ENCODE measurements around the gene ERF.
A peak's percentile ranks its signal among the peaks of the same experiment; 100 is the strongest.
"Not testable (repeated sequence)": the region's sequence is repeated elsewhere in the genome, so short reads cannot be mapped to it uniquely, and the experiment has no call there.

The ERF gene

DNA sequence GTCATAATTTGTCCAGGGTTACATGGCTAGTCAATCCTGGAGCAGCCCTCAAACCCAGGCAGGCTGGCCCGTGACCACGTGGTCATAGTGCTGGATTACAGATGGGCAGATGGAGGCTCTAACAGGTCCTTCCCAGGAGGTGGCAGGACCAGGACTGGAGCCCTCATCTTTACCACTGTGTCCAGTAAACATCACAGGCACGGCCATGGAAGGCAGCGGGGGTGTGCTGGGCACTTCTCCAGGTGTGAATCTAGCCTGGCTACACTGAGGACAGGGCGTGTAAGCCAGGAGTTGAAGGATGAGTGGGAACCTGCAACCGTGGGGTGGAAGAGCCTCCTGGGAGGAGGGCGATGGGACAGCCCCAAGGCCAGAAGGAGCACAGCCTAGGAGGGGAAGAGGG is 20.2 kb upstream of the ERF start:
- DNase-seq (ENCODE audit: low spot score), result no peak

DNA sequence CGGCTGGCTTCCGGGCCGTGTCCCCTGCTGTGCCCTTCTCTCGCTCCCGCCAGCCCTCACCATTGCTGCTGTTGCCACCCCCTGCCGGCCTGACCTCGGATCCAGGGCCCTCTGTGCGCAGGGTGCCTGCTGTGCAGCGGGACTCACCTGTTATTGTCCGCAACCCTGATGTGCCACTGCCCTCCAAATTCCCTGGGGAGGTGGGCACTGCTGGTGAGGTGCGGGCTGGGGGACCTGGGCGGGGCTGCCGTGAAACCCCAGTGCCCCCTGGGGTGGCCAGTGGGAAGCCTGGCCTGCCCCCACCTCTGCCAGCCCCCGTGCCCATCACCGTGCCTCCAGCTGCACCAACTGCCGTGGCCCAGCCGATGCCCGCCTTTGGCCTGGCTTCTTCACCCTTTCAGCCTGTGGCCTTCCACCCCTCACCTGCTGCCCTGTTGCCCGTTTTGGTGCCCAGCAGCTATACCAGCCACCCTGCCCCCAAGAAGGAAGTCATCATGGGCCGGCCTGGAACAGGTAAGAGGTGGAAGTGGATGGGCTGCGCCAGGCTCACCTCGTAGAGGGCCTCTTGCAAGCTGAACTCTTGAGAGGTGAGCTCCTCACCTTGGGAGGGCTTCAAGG is 19.2 kb upstream of the ERF start:
- DNase-seq (ENCODE audit: low spot score), result no peak

DNA sequence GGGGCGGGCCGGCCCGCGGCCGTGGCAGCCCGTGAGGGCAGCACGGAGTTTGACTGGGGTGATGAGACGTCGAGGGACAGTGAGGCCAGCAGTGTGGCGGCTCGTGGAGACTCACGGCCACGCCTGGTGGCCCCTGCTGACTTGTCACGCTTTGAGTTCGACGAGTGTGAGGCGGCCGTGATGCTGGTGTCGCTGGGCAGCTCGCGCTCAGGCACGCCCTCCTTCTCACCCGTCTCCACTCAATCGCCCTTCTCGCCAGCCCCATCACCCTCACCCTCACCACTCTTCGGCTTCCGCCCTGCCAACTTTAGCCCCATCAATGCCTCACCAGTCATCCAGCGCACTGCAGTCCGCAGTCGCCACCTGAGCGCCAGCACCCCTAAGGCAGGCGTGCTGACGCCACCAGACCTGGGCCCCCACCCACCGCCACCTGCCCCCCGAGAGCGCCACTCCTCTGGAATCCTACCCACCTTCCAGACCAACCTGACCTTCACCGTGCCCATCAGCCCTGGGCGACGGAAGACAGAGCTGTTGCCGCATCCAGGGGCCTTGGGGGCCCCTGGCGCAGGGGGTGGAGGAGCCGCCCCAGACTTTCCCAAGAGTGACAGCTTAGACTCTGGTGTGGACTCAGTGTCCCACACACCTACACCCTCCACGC is 18.6 kb upstream of the ERF start:
- no peak for DNase-seq (ENCODE audit: low spot score)

DNA sequence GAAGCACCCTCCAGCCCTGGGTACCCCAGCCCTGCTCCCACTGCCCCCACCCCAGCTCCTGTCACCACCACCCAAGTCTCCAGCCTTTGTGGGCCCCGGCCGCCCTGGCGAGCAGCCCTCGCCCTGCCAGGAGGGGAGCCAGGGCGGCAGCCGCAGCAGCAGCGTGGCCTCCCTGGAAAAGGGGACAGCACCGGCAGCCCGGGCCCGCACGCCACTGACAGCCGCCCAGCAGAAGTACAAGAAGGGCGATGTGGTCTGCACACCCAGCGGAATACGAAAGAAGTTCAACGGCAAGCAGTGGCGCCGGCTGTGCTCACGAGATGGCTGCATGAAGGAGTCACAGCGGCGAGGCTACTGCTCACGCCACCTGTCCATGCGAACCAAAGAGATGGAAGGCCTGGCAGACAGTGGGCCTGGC is 18.1 kb upstream of the ERF start:
- DNase-seq (ENCODE audit: low spot score), result no peak

DNA sequence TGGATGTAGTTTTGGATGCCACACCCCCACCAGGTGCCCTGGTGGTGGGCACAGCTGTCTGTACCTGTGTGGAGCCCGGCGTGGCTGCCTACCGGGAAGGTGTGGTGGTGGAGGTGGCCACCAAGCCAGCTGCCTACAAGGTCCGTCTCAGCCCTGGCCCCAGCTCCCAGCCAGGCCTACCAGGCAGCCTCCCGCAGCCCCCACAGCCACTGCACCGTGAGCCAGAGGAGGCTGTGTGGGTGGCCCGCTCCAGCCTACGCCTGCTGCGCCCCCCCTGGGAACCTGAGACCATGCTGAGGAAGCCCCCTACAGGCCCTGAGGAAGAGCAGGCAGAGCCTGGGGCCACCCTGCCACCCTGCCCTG is 17.6 kb upstream of the ERF start:
- no peak for DNase-seq (ENCODE audit: low spot score)

DNA sequence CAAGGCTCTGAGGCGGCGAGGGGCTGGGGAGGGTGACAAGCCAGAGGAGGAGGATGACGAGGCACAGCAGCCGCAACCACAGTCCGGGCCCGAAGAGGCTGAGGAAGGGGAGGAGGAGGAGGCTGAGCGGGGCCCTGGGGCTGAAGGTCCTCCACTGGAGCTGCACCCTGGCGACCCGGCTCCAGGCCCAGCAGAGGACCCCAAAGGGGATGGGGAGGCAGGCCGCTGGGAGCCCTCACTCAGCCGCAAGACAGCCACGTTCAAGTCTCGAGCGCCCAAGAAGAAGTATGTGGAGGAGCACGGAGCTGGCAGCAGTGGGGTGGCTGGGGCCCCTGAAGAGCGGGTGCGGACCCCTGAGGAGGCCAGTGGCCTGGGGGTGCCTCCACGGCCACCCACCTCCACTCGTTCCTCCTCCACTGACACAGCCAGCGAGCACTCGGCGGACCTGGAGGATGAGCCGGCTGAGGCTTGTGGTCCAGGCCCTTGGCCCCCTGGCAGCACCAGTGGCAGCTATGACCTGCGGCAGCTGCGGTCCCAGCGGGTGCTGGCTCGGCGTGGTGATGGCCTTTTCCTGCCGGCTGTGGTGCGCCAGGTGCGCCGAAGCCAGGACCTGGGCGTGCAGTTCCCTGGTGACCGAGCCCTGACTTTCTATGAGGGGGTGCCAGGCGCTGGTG is 17.1 kb upstream of the ERF start:
- DNase-seq (ENCODE audit: low spot score), result no peak

DNA sequence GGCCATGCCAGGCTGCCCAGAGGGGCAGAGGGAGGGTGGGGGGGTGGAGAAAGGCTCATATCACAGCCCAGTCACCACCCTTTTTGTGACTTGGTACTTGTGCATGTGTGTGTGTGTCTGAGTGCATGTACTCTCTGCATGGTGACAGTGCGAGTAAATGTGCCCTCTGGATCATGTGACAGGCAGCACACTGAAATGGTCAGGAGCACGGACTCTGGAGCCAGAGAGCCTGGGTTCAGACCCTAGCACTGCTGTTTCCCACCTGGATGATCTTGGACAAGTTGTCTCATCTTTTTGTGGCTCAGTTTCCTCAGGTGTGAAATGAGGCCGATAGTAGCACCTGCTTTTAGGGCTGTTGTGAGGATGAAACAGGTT is 16.1 kb upstream of the ERF start:
- DNase-seq (ENCODE audit: low spot score), result no peak

DNA sequence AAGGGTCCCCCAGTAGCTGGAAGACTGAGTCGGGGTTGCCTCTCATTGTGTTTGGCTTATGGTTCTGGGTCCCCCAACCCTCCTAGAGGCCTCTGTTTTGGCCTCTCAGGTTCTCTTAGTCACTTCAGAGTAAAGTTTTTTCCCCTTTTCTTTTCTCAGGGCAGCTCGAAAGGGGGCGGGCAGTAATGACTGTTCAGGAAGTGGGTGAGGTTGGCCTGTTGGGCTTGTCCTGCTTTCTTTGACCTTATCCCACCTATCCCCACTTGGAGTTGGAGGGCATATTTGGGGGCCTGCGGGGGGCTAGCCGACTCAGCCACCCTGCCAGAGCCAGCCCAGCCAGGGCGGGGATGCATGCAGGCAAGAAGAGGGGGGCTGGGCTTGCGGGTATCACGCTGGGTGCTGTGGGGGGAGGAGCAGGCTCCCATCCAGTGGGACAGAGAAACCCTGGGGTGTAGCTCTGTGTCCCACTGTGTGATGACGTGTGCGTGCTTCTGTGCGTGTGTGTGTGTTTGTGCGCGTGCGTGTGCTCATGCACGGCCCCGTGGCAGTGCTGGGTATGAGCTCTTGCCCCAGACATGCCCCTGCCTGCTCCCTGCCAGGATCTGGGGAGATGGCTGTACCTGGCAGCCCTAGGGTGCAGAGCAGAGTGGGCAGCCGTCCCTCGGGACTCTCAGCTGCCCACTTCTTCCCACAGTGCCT is 15.6 kb upstream of the ERF start:
- no peak for DNase-seq (ENCODE audit: low spot score)

DNA sequence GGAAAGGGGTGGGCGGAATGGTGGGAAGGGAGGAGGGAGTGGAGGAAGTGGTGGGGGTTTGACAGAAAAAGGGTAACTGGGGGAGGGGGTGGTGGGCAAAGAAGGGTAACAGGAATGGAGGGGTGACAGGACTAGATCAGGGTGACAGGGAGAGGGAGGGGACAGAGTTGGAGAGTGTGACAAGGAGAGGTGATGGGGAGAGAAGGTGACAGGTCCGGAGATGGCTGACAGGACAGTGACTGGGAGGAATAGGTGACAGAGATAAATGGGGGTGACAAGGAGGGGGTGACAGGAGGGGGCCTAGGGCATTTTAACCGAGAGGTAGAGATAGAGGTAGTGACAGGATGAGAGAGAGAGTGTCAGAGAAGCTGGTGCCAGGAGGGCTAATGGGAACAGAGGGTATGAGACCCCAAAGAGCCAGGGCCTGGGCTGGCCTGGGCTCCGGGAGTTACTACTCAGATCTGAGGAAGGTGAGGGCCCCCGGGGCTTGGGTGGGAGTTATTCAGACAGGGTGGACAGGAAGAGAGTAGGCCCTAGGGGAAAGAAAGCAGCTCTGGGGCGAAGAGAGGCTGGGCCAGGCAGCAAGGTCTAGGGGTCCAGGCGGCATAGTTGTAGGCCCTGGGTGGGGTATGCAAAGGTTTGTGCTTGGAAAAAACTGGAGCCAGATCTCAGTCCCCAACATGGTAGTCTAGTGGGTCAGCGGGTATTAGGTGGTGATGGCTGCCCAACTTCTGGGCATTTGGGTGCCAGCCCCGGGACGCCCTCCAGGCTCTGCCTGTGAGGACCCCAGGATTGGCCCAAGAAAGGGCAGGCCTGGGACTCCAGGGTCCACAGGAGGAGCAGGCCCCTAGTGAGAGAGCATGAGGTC is 14.8 kb upstream of the ERF start:
- no peak for DNase-seq (ENCODE audit: low spot score)

DNA sequence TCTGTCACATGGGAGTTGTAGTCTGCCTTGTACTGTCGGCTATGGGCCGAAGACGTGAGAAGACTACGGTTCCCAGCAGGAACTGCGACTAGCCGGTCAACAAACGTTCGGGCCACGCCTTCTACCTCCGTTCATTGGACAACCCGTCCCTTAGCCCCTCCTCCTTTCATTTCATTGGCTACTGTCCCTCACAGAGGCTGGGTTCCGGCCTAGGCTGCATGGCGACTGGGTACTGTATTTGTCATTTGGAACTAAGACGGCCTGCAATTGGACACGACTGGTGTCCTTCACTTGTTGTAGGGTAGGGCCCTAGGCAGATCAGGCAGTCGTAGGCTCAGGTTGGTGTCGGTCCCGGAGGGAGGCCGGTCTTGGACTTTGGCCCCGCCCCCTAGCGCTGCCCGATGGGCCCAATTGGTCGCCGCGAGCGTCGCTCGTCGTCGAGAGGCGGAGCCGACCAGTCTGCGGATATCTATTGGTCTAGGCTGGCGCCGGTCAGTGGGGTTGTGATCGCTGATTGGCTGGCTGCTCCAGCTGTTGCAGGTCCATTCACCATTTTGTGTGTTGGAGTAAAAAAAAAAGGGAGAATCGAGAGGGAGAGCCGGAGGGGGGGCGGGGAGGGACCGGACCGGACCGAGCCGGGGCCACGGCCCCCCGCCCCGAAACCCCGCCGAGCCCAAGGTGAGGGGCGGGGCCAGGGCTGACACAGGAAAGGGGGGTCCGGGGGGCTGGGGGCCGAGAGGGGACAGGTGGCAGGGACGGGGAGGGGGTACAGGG is 14.0 kb upstream of the ERF start, which contains the start of gene CIC:
Gene CIC (plus strand): TSS at position 549 of the 774 bp plus-strand sequence. CDS start 2,532 bp downstream, outside the sequence.
- peak; percentile 99 for DNase-seq (ENCODE audit: low spot score)

DNA sequence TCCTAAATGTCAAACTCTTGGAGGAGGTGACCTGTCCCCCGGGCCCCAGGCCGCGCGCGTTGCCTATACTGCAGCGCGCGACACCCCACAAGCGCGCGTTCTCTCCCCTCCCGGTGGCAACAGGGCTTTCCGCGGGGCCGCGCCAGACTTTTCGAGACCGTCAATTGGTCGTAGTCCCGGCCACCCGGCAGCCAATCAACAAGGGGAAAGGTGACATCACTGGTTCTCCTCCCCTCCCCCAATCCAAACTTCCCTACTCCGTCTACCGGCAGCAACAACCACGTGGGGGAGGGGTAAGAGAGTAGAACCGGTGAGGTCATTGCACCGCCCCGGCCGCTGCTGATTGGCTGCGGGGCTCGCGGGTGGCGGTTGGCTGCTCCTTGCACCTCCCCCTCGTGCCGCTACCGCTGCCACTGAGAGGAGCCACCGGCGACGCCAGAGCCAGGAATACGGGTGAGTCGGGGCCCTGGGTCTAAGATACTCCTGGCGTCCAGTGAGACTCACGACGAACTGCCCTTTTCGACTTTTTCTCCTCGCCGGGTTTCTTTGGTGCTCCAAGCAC is 13.3 kb upstream of the ERF start:
- DNase-seq (ENCODE audit: low spot score), result peak; percentile 96

DNA sequence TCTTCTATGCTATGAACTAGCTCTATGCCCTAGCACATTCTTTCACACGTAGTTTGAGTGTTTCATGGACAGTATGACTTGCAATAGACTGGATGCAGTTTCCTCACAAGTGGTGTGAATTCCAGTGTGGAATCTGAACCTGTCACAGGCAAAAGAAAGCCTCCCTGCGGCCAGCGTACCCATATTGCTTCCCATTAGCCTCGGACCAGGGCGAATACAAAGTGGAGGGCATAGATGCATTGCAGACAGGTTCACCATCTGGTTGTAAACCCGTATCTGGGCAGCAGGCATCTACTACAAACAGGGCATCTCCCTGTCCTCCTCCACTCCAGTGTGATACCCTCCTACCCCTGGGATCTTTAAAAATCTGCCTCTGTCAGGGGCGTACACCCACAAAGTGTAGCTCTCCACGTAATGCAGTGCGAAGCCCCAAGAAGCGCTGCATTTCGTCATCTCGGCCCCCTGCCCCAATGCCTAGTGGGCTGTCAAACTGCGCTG is 12.8 kb upstream of the ERF start:
- DNase-seq (ENCODE audit: low spot score), result no peak

DNA sequence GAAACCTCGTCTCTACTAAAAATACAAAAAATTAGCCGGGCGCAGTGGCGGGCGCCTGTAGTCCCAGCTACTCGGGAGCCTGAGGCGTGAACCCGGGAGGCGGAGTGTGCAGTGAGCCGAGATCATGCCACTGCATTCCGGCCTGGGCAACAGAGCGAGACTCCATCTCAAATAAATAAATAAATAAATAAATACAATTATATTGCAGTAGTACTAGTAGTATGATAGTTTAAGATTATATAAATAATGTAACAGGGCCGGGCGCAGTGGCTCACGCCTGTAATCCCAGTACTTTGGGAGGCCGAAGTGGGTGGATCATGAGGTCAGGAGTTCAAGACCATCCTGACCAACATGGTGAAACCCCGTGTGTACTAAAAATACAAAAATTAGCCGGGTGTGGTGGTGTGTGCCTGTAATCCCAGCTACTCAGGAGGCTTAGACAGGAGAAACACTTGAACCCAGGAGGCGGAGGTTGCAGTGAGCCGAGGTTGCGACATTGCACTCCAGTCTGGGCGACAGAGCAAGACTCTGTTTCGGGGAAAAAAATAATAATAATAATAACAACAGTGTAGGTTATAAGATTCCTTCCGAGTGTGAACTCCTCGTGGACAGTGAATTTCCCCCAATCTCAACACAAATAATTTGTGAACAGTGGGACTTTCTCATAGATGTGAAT is 12.1 kb upstream of the ERF start:
- not testable (repeated sequence) for DNase-seq (ENCODE audit: low spot score)

DNA sequence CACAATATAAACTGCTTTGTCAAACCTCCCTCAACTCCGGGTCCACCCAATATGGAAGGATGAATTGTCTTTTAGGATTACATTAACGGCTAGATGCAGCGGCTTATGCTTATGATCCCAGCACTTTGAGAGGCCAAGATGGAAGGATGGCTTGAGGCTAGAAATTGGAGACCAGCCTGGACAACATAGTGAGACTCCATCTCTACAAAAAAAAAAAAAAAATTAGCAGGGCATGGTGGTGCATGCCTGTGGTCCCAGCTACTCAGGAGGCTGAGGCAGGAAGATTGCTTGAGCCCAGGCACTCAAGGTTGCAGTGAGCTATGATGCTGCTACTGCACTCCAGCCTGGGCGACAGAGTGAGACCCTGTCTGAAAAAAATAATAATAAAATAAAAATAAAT is 11.2 kb upstream of the ERF start:
- DNase-seq (ENCODE audit: low spot score), result not testable (repeated sequence)

DNA sequence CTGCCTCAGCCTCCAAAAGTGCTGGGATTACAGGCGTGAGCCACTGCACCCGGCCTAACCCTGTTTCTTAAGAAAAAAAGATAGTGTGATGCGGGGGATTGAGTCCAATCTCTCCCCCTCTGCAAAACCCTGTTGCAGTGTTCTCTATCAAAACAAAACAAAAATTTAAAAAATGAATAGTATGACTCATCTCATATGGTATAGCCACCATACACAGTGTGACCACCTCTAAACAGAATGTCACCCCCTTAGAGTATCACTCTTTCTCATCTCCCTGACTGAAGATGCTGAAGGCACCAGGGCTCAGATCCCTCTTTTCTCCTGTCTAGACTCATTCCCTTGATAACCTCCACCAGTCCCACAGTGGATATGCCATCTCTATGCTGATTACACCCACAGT is 6.8 kb upstream of the ERF start:
- DNase-seq (ENCODE audit: low spot score), result no peak

DNA sequence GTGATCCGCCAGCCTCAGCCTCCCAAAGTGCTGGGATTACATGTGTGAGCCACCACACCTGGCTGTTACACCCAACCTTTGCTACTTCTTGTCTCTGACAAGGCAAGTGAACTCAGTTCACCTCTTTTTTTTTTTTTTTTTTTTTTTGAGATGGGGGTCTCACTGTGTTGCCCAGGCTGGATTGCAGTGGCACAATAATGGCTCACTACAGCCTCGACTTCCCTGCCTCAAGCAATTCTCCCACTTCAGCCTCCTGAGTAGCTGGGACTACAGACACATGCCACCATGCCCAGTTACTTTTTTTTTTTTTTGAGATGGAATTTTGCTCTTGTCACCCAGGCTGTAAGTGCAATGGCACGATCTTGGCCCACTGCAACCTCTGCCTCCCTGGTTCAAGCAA is 2.9 kb upstream of the ERF start:
- DNase-seq (ENCODE audit: low spot score), result not testable (repeated sequence)

DNA sequence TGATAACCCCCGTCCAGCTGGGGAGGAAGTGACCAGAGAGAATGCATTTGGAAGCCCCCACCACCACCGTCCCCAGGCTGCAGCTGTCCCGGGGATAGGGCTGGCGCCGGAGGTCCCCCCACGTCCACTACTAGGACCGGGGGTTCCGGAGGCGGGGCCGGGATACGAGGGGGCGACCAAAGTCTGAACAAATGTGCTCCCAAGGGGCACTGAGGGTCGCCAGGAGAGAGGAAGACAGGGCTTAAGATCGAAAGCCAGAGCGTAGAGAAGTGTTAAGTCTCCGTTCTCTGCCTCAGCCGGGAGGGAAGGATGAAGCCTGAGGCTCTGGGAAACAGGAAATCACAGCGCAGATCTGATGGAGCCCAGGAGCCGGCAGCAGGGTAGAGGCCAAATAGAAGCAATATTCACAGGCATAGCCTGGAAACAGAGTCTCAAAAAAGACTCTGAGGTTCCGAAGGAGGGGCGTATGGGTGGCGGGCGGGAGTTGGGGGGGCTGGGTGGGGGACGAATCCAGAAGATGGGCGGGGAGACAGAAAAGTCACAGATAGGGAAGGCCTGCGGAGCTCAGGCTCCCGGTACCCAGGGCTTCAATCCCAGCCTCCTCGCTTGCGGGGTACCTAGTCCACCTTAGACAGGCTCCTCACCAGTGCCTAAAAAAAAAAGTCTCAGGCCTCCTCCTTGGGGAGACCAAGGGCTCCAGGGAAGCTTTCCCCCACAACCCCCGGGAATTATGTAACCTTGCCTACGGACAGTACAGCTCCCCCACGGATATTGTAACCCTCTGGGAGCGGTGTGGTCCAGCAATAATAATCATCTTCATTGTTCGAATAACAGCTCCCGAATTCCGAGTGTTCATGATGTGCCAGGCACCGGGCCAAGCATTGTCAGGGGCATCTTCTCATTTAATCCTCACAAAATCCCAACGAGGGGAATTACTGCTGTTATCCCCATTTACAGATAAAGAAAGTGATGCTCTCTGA is 1.1 kb upstream of the ERF start:
- no peak for DNase-seq (ENCODE audit: low spot score)

DNA sequence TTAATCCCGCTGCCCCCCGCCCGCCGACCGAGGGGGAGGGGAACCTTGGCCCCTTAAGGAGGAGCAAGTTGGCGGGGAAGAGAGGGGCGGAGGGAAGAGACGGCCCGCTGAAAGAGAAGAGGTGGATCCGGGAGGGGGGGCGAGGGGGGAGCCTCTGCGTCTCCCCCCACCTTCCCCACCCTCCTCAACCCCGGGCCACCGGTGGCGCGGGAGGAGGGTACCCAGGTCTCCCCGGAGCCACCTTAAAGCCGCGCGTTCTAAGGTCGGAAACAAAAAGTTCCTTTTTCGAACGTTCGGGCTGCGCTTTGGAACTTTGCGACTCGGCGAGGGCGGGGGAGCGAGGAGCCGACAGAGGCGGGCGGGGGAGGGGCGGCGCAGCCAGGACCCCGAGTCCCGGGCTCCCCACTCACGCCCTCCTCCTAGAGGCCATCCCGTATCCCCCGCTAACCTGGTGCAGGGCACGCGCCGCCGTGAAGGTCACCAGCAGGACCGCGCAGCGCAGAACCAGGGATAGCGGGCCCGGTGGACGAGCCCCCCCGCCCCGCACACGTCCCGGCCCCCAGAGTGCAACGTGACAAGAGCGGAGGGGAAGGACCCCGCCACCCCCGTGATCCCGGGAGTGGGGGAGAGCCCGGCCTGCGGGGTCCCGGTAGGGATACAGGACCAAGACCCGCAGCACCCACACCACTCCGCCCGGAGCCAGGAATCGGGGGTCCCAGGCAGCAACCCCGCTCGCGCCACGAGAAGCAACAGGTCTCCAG is 659 bp downstream of the ERF start:
- peak; percentile 73 for DNase-seq (ENCODE audit: low spot score)
